Cardiac muscle cell (in vitro differentiated cells and primary cell): Measurements from ENCODE around the gene HEPACAM. TPM values are rescaled to one million over a fixed set of nuclear protein-coding genes. Genes with fewer than 3 reads are reported as not detected.

Source experiments
- DNase-seq, 2 donors: peaks; one replicate each; pipeline versions ENCODE4 v3.0.0 to v3.0.0-alpha.2; 2010 to 2017; ENCODE audit warnings: low read depth in 1 of 2, low spot score in 1 of 2
- H3K27ac ChIP-seq: fragments of 200-600 bp; sonication (generic); 2 replicates; pipeline ENCODE4 v1.5.1; 2016
- H3K27me3 ChIP-seq: fragments of 200-600 bp; sonication (generic); 2 replicates; pipeline ENCODE4 v1.6.0; 2016; ENCODE audit warnings: control low read depth
- H3K36me3 ChIP-seq: fragments of 200-600 bp; sonication (generic); 2 replicates; pipeline ENCODE4 v1.5.1; 2016; ENCODE audit warnings: control low read depth
- H3K4me1 ChIP-seq: fragments of 200-600 bp; sonication (generic); 2 replicates; pipeline ENCODE4 v1.8.1; 2017; ENCODE audit warnings: low read depth, mild to moderate bottlenecking, mixed run types
- H3K4me3 ChIP-seq: fragments of 200-600 bp; sonication (generic); 2 replicates; pipeline ENCODE4 v1.5.1; 2016; ENCODE audit warnings: mild to moderate bottlenecking
- H3K9me3 ChIP-seq: fragments of 200-600 bp; sonication (generic); 2 replicates; pipeline ENCODE4 v1.5.1; 2017; ENCODE audit warnings: low read depth, mild to moderate bottlenecking, control low read depth
- CTCF ChIP-seq: IDR thresholded peaks from 2 replicates; pipeline ENCODE4 v1.5.1; 2012; ENCODE audit warnings: low read depth, mild to moderate bottlenecking, low read length
- polyA plus RNA-seq: library from polyadenylated mRNA; unstranded; fragments of >200 nt; fragmentation: Nextera tagmentation; extraction: Ambion mirVana; gene quantifications from 2 replicates; pipeline ENCODE4 v1.2.1, GENCODE V29; 2016
- total RNA-seq: library from RNA; depleted of rRNA; stranded (reverse); fragments of >200 nt; gene quantifications from 2 replicates; pipeline ENCODE4 v1.2.3, GENCODE V29; 2016

The HEPACAM gene
- total RNA-seq, result 0.04 and 0.12 TPM in 2 replicates
- polyA plus RNA-seq, result not detected in 2 replicates

GRCh38 chr11:124935548-124936514 is at the start of gene HEPACAM:
HEPACAM (minus strand) TSS chr11:124936047; CDS start chr11:124936006, 41 bp downstream.
- Histone ChIP-seq H3K27me3 (peaks cover 10% of the 10 kb centered on the region), H3K9me3 (no peaks in the 10 kb centered on the region), H3K27ac (no peak within 1 kb of the TSS), H3K4me1 (no peaks in the 10 kb centered on the region), H3K4me3 (no peak within 1 kb of the TSS), H3K36me3 (no peaks in the 10 kb centered on the region)
- no peak for TF ChIP-seq CTCF
- no peak for DNase-seq

- Histone ChIP-seq H3K36me3 (no peaks in the 10 kb centered on the region), H3K4me3 (no peak overlapping the region), H3K27me3 (no peaks in the 10 kb centered on the region), H3K9me3 (no peaks in the 10 kb centered on the region), H3K4me1 (no peaks in the 10 kb centered on the region), H3K27ac (no peak overlapping the region)
- no peak for DNase-seq
- TF ChIP-seq CTCF, result no peak
Observed at GRCh38 chr11:124984512-124984854, 48.6 kb upstream of the HEPACAM start.

GRCh38 chr11:124983674-124984511 is 48.0 kb upstream of the HEPACAM start:
- no peak for TF ChIP-seq CTCF
- Histone ChIP-seq H3K36me3 (no peaks in the 10 kb centered on the region), H3K9me3 (no peaks in the 10 kb centered on the region), H3K4me3 (no peak overlapping the region), H3K4me1 (no peaks in the 10 kb centered on the region), H3K27ac (no peak overlapping the region), H3K27me3 (no peaks in the 10 kb centered on the region)
- no peak for DNase-seq

- Histone ChIP-seq H3K36me3 (no peaks in the 10 kb centered on the region), H3K27me3 (no peaks in the 10 kb centered on the region), H3K27ac (no peak overlapping the region), H3K4me3 (no peak overlapping the region), H3K9me3 (no peaks in the 10 kb centered on the region), H3K4me1 (no peaks in the 10 kb centered on the region)
- no peak for TF ChIP-seq CTCF
- no peak for DNase-seq
Observed at GRCh38 chr11:124982043-124982442, 46.2 kb upstream of the HEPACAM start.

GRCh38 chr11:124978316-124978715 is 42.5 kb upstream of the HEPACAM start:
- H3K4me1 ChIP-seq, result no peaks in the 10 kb centered on the region
- DNase-seq, result no peak
- H3K27ac ChIP-seq, result no peak overlapping the region
- no peak for TF ChIP-seq CTCF
- no peaks in the 10 kb centered on the region for H3K36me3 ChIP-seq
- no peaks in the 10 kb centered on the region for H3K9me3 ChIP-seq
- no peak overlapping the region for H3K4me3 ChIP-seq
- no peaks in the 10 kb centered on the region for H3K27me3 ChIP-seq
